H1 (cell line): ENCODE results near the gene SUGP2. TPM values are rescaled to one million over a fixed set of nuclear protein-coding genes. Genes with fewer than 3 reads are reported as not detected.

Experiments used
- ASH2L ChIP-seq: fragments of 200-600, 300-600 bp; sonication (generic); IDR thresholded peaks from one replicate; pipeline ENCODE4 v1.7.1; 2017; ENCODE audit warnings: low read length
- CBX5 ChIP-seq: fragments of 300-800, 300-1000 bp; sonication (generic); IDR thresholded peaks from 2 replicates; pipeline ENCODE4 v1.7.1; 2016; ENCODE audit warnings: antibody characterized with exemption, low read length, low read depth
- CHD7 ChIP-seq: fragments of 300-600 bp; sonication (generic); IDR thresholded peaks from 2 replicates; pipeline ENCODE4 v1.7.1; 2012; ENCODE audit warnings: low read length, moderate library complexity, mild to moderate bottlenecking, inconsistent platforms; ENCODE audit not compliant: insufficient replicate concordance
- EGR1 ChIP-seq: IDR thresholded peaks from 2 replicates; pipeline ENCODE4 v1.6.1; 2011; ENCODE audit warnings: low read depth, low read length, borderline replicate concordance
- FOSL1 ChIP-seq: IDR thresholded peaks from 2 replicates; pipeline ENCODE4 v1.6.1; 2011; ENCODE audit warnings: mild to moderate bottlenecking, low read depth, low read length, moderate library complexity; ENCODE audit not compliant: insufficient read depth
- GABPA ChIP-seq: IDR thresholded peaks from 2 replicates; pipeline ENCODE4 v1.6.1; 2011; ENCODE audit warnings: mild to moderate bottlenecking, low read length, moderate library complexity, borderline replicate concordance; ENCODE audit not compliant: insufficient read depth
- POLR2AphosphoS5 ChIP-seq: IDR thresholded peaks from 2 replicates; pipeline ENCODE4 v1.6.1; 2011; ENCODE audit warnings: low read depth, low read length
- SIN3A ChIP-seq, 2 experiments: IDR thresholded peaks in 1 of 2; conservative IDR thresholded peaks in 1 of 2; 2 replicates each; pipeline ENCODE4 v1.6.1; 2011 to 2012; ENCODE audit warnings: low read length in 2 of 2, improper control_type of control experiment in 1 of 2, low read depth in 1 of 2, mild to moderate bottlenecking in 1 of 2
- SIX5 ChIP-seq: IDR thresholded peaks from 2 replicates; pipeline ENCODE4 v1.6.1; 2011; ENCODE audit warnings: mild to moderate bottlenecking, low read depth, low read length
- SP4 ChIP-seq: IDR thresholded peaks from 2 replicates; pipeline ENCODE4 v1.6.1; 2012; ENCODE audit warnings: low read length, inconsistent platforms
- polyA plus RNA-seq, 7 experiments: library from polyadenylated mRNA; depleted of rRNA in 3 of 7; stranded (reverse) in 5 of 7; unstranded in 2 of 7; fragments of >200 nt in 5 of 7; fragments of 200-250 nt in 2 of 7; gene quantifications; 1 replicate in 5 of 7; 2 replicates in 1 of 7; 4 replicates in 1 of 7; pipeline versions ENCODE4 v1.2.1 to v1.2.3, GENCODE V29; 2011 to 2013; ENCODE audit warnings: missing spikeins in 2 of 7, mixed read lengths in 2 of 7
- total RNA-seq: library from RNA; stranded (reverse); fragmentation: NEBNext Ultra II Directional; extraction: Animal tissue kit (Norgen Biotek cat#: 25700); gene quantifications from 2 replicates; pipeline ENCODE4 v1.2.1, GENCODE V29; 2021

Gene SUGP2
- total and polyA plus RNA-seq, 2 of the 8 experiments (the other 6 are each of a cell fraction or from before 2014, with no cell fraction given) = 57.7 to 114 TPM

GRCh38 chr19:18961767-18962620 lies 71.3 kb downstream of the SUGP2 start (continued):
- TF ChIP-seq CHD7 = no peak
- TF ChIP-seq ASH2L = no peak
- TF ChIP-seq SIN3A (conservative IDR thresholded peaks at IDR 0.05 in 1 of 2, IDR thresholded peaks at IDR 0.05 in 1 of 2; ENCODE audit: low read depth in 1 of 2, low read length in 2 of 2) = no peak
- TF ChIP-seq POLR2AphosphoS5 = no peak
- TF ChIP-seq SP4 = no peak
- no peak for TF ChIP-seq CBX5
- no peak for TF ChIP-seq GABPA
- TF ChIP-seq SIX5 = no peak
- TF ChIP-seq EGR1 = no peak
- TF ChIP-seq FOSL1 = no peak
